K562 (cell line): Measurements from ENCODE around the gene HNRNPF. TPM values are rescaled to one million over a fixed set of nuclear protein-coding genes. Genes with fewer than 3 reads are reported as not detected.

Experiments
- BACH1 ChIP-seq: fragments of 200-800 bp; sonication (Bioruptor generic); IDR thresholded peaks from 2 replicates; pipeline ENCODE4 v1.6.1; 2016; ENCODE audit warnings: missing genetic modification characterization, missing compliant biosample characterization
- CREM ChIP-seq: IDR thresholded peaks from 2 replicates; pipeline ENCODE4 v1.6.1; 2014; ENCODE audit warnings: antibody characterized with exemption, low read depth
- MECOM ChIP-seq: fragments of 250-450 bp; sonication (Bioruptor Pico); IDR thresholded peaks from 2 replicates; pipeline ENCODE4 v1.8.0; 2022; ENCODE audit warnings: inconsistent platforms
- MNT ChIP-seq, 2 experiments: fragments of 450-650 bp; conservative IDR thresholded peaks; 2 replicates each; pipeline ENCODE4 v1.6.1; 2017; ENCODE audit warnings: mild to moderate bottlenecking in 2 of 2, moderate library complexity in 2 of 2
- MTA1 ChIP-seq: fragments of 450-650 bp; IDR thresholded peaks from 2 replicates; pipeline ENCODE4 v1.6.1; 2017; ENCODE audit warnings: borderline replicate concordance
- TCF15 ChIP-seq: fragments of 250-450 bp; sonication (Bioruptor Pico); IDR thresholded peaks from 2 replicates; pipeline ENCODE4 v1.8.0; 2022; ENCODE audit warnings: moderate library complexity, mild to moderate bottlenecking, inconsistent platforms
- XRCC5 ChIP-seq: fragments of 200-400 bp; formaldehyde crosslinking; IDR thresholded peaks from 2 replicates; pipeline ENCODE4 v1.6.1; 2017; ENCODE audit warnings: low read depth, mild to moderate bottlenecking, low read length
- ZNF3 ChIP-seq: fragments of 250-450 bp; sonication (Bioruptor Pico); IDR thresholded peaks from 2 replicates; pipeline ENCODE4 v1.5.0; 2021; ENCODE audit warnings: mild to moderate bottlenecking, moderate library complexity
- ZNF75A ChIP-seq: fragments of 450-650 bp; formaldehyde crosslinking; IDR thresholded peaks from 2 replicates; pipeline ENCODE4 v1.4.0; 2020; ENCODE audit warnings: mild to moderate bottlenecking
- polyA plus RNA-seq, 8 experiments: library from polyadenylated mRNA; depleted of rRNA in 4 of 8; stranded (reverse) in 5 of 8; unstranded in 3 of 8; fragments of >200 nt; fragmentation: Nextera tagmentation in 2 of 8; fragmentation: Illumina TruSeq in 1 of 8; extraction: Ambion mirVana in 2 of 8; extraction: Trizol in 1 of 8; gene quantifications; 2 replicates each; pipeline versions ENCODE4 v1.2.1 to v1.2.3, GENCODE V29; 2011 to 2014; ENCODE audit warnings: inconsistent platforms in 1 of 8, missing spikeins in 1 of 8
- total RNA-seq, 7 experiments: library from RNA; depleted of rRNA in 6 of 7; stranded (reverse); fragments of >200 nt in 6 of 7; fragmentation: Illumina TruSeq in 2 of 7; extraction: Trizol in 2 of 7; gene quantifications; 2 replicates each; pipeline versions ENCODE4 v1.2.1 to v1.2.3, GENCODE V29; 2011 to 2021; ENCODE audit warnings: low replicate concordance in 1 of 7
- TF ChIP-seq, protein P1 (sequence below), 2 experiments: IDR thresholded peaks in 1 of 2; conservative IDR thresholded peaks in 1 of 2; 2 replicates each; pipeline ENCODE4 v1.6.1; 2016; ENCODE audit warnings: low read depth in 2 of 2, mild to moderate bottlenecking in 1 of 2, missing compliant biosample characterization in 1 of 2, missing genetic modification characterization in 1 of 2, moderate library complexity in 1 of 2
- TF ChIP-seq, protein P2 (sequence below): fragments of 250-450 bp; sonication (Bioruptor Pico); IDR thresholded peaks from 2 replicates; pipeline ENCODE4 v1.4.0; 2020
- TF ChIP-seq, protein P3 (sequence below): fragments of 450-650 bp; IDR thresholded peaks from 2 replicates; pipeline ENCODE4 v1.6.1; 2016; ENCODE audit warnings: antibody characterized with exemption
- TF ChIP-seq, protein P4 (sequence below): fragments of 250-450 bp; sonication (Bioruptor Pico); IDR thresholded peaks from 2 replicates; pipeline ENCODE4 v1.4.0; 2020

Gene HNRNPF
- total and polyA plus RNA-seq, 9 of the 15 experiments (the other 6 are each of a cell fraction or from before 2014, with no cell fraction given) = 192 to 489 (median 416) TPM

DNA sequence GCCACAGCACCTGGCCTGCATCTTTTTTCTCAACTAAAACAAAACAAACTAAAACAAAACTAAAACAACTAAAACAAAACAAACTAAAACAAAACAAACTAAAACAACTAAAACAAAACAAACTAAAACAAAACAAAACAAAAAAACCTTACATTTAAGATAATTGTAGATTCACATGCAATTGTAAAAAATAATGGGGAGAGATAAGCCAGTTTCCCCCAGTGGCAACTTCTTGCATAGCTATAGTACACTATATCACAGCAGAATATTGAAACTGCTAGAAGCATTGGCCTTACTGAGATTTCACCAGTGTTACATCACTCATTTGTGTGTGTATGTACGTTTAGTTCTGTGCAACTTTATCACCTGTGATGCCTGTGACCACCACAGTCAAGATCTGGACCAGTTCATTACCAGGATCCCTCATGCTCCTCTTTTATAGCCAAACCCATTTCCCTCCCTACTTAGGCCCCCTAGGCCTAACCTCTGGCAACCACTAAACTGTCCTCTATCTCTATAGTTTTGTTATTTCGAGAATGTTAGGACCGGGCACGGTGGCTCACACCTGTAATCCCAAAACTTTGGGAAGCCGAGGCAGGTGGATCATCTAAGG lies 28.3 kb downstream of the HNRNPF start (continued):
- TF ChIP-seq, protein P1, sequence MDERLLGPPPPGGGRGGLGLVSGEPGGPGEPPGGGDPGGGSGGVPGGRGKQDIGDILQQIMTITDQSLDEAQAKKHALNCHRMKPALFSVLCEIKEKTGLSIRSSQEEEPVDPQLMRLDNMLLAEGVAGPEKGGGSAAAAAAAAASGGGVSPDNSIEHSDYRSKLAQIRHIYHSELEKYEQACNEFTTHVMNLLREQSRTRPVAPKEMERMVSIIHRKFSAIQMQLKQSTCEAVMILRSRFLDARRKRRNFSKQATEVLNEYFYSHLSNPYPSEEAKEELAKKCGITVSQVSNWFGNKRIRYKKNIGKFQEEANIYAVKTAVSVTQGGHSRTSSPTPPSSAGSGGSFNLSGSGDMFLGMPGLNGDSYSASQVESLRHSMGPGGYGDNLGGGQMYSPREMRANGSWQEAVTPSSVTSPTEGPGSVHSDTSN (CRISPR knock-in tag; IDR thresholded peaks at IDR 0.05; ENCODE audit: low read depth) = no peak
- TF ChIP-seq, protein P1 (tag; conservative IDR thresholded peaks at IDR 0.05; ENCODE audit: low read depth) = no peak
- TF ChIP-seq, protein P2, sequence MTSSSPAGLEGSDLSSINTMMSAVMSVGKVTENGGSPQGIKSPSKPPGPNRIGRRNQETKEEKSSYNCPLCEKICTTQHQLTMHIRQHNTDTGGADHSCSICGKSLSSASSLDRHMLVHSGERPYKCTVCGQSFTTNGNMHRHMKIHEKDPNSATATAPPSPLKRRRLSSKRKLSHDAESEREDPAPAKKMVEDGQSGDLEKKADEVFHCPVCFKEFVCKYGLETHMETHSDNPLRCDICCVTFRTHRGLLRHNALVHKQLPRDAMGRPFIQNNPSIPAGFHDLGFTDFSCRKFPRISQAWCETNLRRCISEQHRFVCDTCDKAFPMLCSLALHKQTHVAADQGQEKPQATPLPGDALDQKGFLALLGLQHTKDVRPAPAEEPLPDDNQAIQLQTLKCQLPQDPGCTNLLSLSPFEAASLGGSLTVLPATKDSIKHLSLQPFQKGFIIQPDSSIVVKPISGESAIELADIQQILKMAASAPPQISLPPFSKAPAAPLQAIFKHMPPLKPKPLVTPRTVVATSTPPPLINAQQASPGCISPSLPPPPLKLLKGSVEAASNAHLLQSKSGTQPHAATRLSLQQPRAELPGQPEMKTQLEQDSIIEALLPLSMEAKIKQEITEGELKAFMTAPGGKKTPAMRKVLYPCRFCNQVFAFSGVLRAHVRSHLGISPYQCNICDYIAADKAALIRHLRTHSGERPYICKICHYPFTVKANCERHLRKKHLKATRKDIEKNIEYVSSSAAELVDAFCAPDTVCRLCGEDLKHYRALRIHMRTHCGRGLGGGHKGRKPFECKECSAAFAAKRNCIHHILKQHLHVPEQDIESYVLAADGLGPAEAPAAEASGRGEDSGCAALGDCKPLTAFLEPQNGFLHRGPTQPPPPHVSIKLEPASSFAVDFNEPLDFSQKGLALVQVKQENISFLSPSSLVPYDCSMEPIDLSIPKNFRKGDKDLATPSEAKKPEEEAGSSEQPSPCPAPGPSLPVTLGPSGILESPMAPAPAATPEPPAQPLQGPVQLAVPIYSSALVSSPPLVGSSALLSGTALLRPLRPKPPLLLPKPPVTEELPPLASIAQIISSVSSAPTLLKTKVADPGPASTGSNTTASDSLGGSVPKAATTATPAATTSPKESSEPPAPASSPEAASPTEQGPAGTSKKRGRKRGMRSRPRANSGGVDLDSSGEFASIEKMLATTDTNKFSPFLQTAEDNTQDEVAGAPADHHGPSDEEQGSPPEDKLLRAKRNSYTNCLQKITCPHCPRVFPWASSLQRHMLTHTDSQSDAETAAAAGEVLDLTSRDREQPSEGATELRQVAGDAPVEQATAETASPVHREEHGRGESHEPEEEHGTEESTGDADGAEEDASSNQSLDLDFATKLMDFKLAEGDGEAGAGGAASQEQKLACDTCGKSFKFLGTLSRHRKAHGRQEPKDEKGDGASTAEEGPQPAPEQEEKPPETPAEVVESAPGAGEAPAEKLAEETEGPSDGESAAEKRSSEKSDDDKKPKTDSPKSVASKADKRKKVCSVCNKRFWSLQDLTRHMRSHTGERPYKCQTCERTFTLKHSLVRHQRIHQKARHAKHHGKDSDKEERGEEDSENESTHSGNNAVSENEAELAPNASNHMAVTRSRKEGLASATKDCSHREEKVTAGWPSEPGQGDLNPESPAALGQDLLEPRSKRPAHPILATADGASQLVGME (CRISPR knock-in tag) = no peak
- no peak for TF ChIP-seq XRCC5
- TF ChIP-seq, protein P3, sequence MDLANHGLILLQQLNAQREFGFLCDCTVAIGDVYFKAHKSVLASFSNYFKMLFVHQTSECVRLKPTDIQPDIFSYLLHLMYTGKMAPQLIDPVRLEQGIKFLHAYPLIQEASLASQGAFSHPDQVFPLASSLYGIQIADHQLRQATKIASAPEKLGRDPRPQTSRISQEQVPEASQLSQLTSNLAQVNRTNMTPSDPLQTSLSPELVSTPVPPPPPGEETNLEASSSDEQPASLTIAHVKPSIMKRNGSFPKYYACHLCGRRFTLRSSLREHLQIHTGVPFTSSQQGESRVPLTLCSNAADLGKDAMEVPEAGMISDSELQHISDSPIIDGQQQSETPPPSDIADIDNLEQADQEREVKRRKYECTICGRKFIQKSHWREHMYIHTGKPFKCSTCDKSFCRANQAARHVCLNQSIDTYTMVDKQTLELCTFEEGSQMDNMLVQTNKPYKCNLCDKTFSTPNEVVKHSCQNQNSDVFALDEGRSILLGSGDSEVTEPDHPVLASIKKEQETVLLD = no peak
- TF ChIP-seq MTA1 = peak; percentile 57; the same call in 1 of the 2 replicates
- TF ChIP-seq, protein P4, sequence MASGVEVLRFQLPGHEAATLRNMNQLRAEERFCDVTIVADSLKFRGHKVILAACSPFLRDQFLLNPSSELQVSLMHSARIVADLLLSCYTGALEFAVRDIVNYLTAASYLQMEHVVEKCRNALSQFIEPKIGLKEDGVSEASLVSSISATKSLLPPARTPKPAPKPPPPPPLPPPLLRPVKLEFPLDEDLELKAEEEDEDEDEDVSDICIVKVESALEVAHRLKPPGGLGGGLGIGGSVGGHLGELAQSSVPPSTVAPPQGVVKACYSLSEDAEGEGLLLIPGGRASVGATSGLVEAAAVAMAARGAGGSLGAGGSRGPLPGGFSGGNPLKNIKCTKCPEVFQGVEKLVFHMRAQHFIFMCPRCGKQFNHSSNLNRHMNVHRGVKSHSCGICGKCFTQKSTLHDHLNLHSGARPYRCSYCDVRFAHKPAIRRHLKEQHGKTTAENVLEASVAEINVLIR (CRISPR knock-in tag) = no peak
- TF ChIP-seq TCF15 (CRISPR knock-in tag) = 0 out of 2 replicates have a peak, but pooled peaks have one; percentile 24
- peak; percentile 63; the same call in 1 of the 2 replicates for TF ChIP-seq BACH1 (tag)
- TF ChIP-seq ZNF75A = no peak
- TF ChIP-seq ZNF3 (CRISPR knock-in tag) = no peak
- peak; percentile 42; the same call in 1 of the 2 replicates for TF ChIP-seq MECOM (CRISPR knock-in tag)
- no peak for TF ChIP-seq MNT (conservative IDR thresholded peaks at IDR 0.05)
- TF ChIP-seq CREM = 0 out of 2 replicates have a peak, but pooled peaks have one; percentile 11
